Choroid plexus epithelial cell (primary cell): ENCODE data around the gene SUMF2.
"Not testable (repeated sequence)": the region's sequence is repeated elsewhere in the genome, so short reads cannot be mapped to it uniquely, and the experiment has no call there.

ENCODE experiments used
- DNase-seq: peaks from one replicate; pipeline ENCODE4 v3.0.0-alpha.2; 2010; ENCODE audit warnings: low read depth
- H3K4me3 ChIP-seq: 2 replicates; pipeline ENCODE4 v1.5.1; 2011; ENCODE audit warnings: low read depth, mild to moderate bottlenecking, control low read depth, low read length, moderate library complexity
- CTCF ChIP-seq: conservative IDR thresholded peaks from 2 replicates; pipeline ENCODE4 v1.5.1; 2011; ENCODE audit warnings: low read depth, mild to moderate bottlenecking, control low read depth, inconsistent platforms, low read length, moderate library complexity

Gene SUMF2

DNA sequence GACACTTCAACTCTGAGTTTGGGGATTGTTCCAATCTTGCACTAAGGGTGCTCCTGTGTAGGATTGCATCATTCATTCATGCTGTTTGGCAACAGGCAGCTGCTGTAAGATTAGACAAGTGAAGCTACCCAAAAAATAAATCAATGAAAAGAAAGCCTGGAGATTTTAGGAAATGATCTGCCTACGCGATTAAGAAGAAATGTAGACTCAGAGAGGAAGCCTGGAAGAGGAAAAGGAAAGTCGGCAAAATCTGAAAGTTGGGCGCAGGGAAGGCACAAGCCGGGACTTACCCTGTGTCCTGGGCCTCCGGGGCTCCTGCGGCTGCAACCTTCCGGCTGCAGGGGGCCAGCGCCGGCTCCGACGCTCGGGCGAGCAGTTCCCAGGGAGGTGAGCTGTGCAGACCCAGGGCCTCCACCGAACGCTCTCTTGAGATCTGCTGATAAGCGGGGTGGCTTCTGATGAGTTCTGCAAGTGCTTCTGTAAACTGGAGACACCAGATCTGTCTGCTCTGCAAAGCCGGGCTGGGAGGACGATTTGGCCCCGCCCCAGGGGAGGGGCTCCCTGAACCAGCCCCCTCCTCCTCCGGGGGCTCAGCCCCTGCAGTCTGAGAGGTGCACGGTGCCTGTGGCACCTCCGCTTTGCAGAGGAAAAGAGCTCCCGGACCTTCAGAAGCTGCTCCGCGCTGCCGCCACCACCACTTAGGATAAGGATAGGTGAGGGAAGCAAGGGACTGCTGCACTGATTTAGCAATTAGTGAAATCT lies 30.2 kb upstream of the SUMF2 start:
- TF ChIP-seq CTCF: peak; percentile 49
- peak; percentile 77 for DNase-seq
- peak overlapping the region; percentile 64 for H3K4me3 ChIP-seq

DNA sequence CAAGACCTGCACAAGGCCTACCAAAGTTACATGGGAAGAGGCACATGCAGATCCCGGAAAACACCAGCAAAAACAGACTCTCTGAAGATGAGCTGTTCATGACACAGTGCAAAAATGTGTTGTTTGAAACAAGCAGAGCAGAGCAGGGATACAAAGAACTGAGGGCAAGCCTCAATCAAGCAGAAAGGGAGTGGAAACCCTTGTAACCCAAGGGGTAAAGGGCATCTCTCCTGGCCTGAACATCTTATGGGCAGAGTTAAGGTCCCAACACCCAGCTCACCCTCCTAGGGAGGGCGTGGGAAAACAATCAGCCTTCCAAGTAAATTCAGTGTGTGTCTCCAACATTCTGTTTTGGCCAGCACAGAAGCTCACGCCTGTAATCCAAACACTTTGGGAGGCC lies 23.4 kb upstream of the SUMF2 start:
- no peak for DNase-seq
- no peak for TF ChIP-seq CTCF
- no peak overlapping the region for H3K4me3 ChIP-seq

DNA sequence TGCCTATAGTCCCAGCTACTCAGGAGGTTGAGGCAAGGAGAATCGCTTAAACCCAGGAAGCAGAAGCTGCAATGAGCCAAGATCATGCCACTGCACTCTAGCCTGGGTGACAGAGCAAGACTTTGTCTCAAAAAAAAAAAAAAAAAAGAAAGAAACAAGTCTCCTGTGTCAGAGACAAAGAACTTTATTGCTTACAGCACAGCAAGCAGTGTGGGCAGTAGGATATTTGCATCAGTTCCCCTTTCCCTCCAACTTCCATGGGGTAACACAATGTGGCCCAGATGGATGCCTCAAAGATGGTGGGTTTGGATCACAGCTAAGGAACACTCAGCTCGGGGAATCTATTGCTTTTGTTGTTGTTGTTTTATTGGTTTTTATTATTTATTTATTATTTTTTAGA lies 18.3 kb upstream of the SUMF2 start:
- H3K4me3 ChIP-seq, DNase-seq: not testable (repeated sequence)

DNA sequence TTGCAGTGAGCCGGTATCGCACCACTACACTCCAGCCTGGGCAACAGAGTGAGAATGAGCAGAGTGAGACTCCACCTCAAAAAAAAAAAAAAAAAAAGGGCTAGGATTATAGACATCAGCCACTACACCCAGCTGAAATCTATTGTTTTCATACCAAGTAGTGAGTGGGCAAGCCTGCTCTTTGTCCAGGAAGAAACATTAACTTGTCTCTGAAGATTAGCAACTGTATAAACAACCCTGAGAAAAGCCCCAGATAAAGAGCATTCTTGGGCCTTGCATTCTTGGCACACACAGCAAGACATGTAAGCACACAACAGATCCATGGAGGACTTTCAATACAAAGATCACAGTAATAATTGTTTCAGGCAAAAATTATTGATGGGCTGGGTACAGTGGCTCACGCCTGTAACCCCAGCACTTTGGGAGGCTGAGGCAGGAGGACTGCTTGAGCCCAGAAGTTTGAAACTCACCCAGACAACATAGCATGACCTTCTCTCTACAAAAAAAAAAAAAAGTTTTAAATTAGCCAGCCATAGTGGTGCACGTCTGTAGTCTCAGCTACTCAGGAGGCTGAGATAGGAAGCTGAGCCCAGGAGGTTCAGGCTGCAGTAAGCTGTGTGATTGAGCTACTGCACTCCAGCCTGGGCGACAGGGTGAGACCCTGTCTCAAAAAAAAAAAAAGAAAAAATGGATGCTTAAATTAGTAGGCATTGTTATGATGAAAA lies 17.2 kb upstream of the SUMF2 start:
- peak; percentile 94 for DNase-seq
- TF ChIP-seq CTCF: no peak
- no peak overlapping the region for H3K4me3 ChIP-seq

GRCh38 chr7:56047446-56048116 lies 16.5 kb upstream of the SUMF2 start:
- peak; percentile 21 for DNase-seq
- H3K4me3 ChIP-seq: not testable (repeated sequence)

DNA sequence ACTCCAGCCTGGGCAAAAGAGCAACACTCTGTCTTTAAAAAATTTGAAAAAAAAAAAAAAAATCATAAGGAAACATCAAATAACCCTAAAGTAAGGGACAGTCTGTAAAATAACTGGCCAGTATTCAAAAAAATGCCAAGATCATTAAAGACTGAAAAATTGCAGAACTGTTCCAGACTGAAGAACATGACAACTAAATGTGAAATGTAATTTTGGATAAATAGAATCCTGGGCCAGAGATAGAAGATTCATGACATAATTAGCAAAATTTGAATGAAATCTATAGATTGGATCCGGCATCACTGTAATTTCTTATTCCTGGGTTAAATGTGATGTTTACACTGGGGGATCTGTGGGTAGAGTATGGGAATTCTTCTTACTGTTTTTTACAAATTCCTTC lies 15.8 kb upstream of the SUMF2 start:
- H3K4me3 ChIP-seq: no peak overlapping the region
- DNase-seq: peak; percentile 18
- TF ChIP-seq CTCF: no peak

- H3K4me3 ChIP-seq, DNase-seq: not testable (repeated sequence)
Measured at GRCh38 chr7:56048763-56049162, 15.3 kb upstream of the SUMF2 start.

DNA sequence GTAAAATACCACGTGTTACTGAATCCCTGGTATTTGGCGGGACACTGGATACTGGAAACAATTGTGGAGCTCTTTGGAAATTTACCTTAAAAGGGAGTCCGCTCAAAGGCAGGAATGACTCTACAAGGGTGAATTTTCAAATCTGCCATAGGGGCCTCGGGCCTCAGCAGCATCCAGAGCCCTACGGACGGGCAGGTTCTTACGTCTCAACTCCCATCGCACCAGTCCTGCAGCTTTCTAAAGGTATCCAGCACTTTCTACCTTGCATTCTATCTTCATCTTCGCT lies 13.1 kb upstream of the SUMF2 start:
- no peak for TF ChIP-seq CTCF
- peak overlapping the region; percentile 97 for H3K4me3 ChIP-seq
- DNase-seq: no peak
